ENCODE data around the gene HK1.

HK1 gene

DNA sequence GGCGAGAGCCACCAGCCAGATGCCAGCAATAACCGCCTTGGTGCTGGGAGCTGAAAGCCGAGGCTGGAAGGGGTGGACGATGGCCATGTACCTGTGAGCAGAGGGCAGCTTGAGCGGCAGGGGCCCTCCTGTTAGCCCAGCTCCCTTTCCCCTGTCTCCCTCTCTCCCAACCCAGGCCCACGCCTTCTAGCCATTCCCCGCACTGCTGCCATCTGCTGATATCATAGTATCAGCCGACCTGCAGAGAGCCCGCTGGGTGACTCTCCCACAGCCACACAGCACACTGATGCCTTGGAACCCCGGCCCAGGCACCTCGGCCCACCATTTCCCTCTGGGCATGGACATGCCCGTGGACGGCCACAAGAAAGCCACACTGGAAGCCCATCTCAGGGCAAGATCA, 136.8 kb downstream of the HK1 start:
- H3K27ac ChIP-seq (ENCODE audit: low read depth, low read length, poor library complexity, severe bottlenecking): no peak overlapping the region
- H3F3A ChIP-seq (ENCODE audit: insufficient read depth, low read length): no peaks in the 10 kb centered on the region
- H3K4me2 ChIP-seq (ENCODE audit: low read length): no peak overlapping the region
- H3K9me2 ChIP-seq (ENCODE audit: low read depth, low read length): no peaks in the 10 kb centered on the region
- no peak overlapping the region for H3K9ac ChIP-seq (ENCODE audit: low read length)
- H4K20me1 ChIP-seq (ENCODE audit: insufficient read depth, low read length): no peaks in the 10 kb centered on the region
- no peak overlapping the region for H2AFZ ChIP-seq (ENCODE audit: low read length)
- TF ChIP-seq, protein P1, sequence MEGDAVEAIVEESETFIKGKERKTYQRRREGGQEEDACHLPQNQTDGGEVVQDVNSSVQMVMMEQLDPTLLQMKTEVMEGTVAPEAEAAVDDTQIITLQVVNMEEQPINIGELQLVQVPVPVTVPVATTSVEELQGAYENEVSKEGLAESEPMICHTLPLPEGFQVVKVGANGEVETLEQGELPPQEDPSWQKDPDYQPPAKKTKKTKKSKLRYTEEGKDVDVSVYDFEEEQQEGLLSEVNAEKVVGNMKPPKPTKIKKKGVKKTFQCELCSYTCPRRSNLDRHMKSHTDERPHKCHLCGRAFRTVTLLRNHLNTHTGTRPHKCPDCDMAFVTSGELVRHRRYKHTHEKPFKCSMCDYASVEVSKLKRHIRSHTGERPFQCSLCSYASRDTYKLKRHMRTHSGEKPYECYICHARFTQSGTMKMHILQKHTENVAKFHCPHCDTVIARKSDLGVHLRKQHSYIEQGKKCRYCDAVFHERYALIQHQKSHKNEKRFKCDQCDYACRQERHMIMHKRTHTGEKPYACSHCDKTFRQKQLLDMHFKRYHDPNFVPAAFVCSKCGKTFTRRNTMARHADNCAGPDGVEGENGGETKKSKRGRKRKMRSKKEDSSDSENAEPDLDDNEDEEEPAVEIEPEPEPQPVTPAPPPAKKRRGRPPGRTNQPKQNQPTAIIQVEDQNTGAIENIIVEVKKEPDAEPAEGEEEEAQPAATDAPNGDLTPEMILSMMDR (IDR thresholded peaks at IDR 0.05; ENCODE audit: low read length): no peak
- TF ChIP-seq EZH2 (IDR thresholded peaks at IDR 0.05; ENCODE audit: borderline replicate concordance, low read length): no peak
- peaks cover 5% of the 10 kb centered on the region for H3K4me1 ChIP-seq (ENCODE audit: insufficient read depth, low read length, severe bottlenecking)
- no peaks in the 10 kb centered on the region for H3K79me2 ChIP-seq (ENCODE audit: insufficient read depth, low read length)
- H3K36me3 ChIP-seq (ENCODE audit: insufficient read depth, low read length): no peaks in the 10 kb centered on the region
- H3K4me3 ChIP-seq (ENCODE audit: low read depth, low read length, poor library complexity, severe bottlenecking): no peak overlapping the region
- no peaks in the 10 kb centered on the region for H3K9me3 ChIP-seq (ENCODE audit: low read length)
- peaks cover 6% of the 10 kb centered on the region; the same call in 1 of the 2 replicates for H3K27me3 ChIP-seq (ENCODE audit: insufficient read depth, low read length)

DNA sequence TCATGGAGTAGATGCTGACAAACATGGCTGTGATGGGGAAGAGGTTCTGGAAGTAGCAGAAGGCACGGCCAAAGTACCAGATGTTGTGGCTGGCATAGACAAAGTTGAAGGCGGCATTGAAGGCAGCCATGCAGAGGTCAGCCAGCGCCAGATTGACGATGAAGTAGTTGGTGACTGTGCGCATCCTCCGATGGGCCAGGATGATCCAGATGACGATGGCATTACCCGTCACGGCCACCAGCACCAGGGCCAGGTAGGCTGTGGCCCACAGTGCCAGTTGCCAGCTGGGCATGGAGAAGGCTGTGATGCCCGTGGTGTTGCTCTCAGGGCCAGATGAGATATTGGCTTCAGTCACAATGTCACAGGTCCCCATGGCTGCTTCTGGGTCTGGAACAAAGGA, 137.7 kb downstream of the HK1 start:
- H3K9ac ChIP-seq (ENCODE audit: low read length): no peak overlapping the region
- no peaks in the 10 kb centered on the region for H3K9me2 ChIP-seq (ENCODE audit: low read depth, low read length)
- no peaks in the 10 kb centered on the region for H3K4me1 ChIP-seq (ENCODE audit: insufficient read depth, low read length, severe bottlenecking)
- no peaks in the 10 kb centered on the region for H4K20me1 ChIP-seq (ENCODE audit: insufficient read depth, low read length)
- no peaks in the 10 kb centered on the region for H3F3A ChIP-seq (ENCODE audit: insufficient read depth, low read length)
- no peaks in the 10 kb centered on the region for H3K9me3 ChIP-seq (ENCODE audit: low read length)
- H3K27ac ChIP-seq (ENCODE audit: low read depth, low read length, poor library complexity, severe bottlenecking): no peak overlapping the region
- no peaks in the 10 kb centered on the region for H3K36me3 ChIP-seq (ENCODE audit: insufficient read depth, low read length)
- H3K4me3 ChIP-seq (ENCODE audit: low read depth, low read length, poor library complexity, severe bottlenecking): no peak overlapping the region
- TF ChIP-seq EZH2 (IDR thresholded peaks at IDR 0.05; ENCODE audit: borderline replicate concordance, low read length): no peak
- TF ChIP-seq, protein P1 (IDR thresholded peaks at IDR 0.05; ENCODE audit: low read length): no peak
- H3K79me2 ChIP-seq (ENCODE audit: insufficient read depth, low read length): no peaks in the 10 kb centered on the region
- no peak overlapping the region for H2AFZ ChIP-seq (ENCODE audit: low read length)
- peaks cover 6% of the 10 kb centered on the region; the same call in 1 of the 2 replicates for H3K27me3 ChIP-seq (ENCODE audit: insufficient read depth, low read length)
- no peak overlapping the region for H3K4me2 ChIP-seq (ENCODE audit: low read length)

DNA sequence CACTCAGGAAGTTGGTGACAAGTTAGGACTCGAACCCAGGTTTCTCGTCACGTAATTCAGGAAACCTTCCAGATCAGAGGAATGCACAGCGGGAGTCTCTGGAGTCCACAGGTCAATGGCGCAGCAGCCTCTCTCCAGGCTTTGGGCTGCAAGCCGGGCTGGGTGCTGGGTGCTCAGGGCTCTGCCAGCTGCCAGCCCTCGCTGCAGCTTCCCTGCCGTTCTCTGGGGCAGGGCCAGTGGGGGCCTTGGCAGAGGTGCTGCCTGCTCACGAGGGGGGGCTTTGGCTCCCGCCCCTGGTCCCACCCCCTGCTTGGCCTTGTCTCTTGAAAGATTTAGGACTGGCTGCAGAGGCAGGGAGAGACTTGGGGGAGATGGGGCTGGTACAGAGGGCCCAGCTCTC, 138.4 kb downstream of the HK1 start, which contains the start of gene TACR2:
Gene TACR2 (minus strand): TSS at position 224 of the 400 bp plus-strand sequence. CDS start 595 bp downstream, outside the sequence.
- no peaks in the 10 kb centered on the region for H4K20me1 ChIP-seq (ENCODE audit: insufficient read depth, low read length)
- no peak within 1 kb of the TSS for H3K4me3 ChIP-seq (ENCODE audit: low read depth, low read length, poor library complexity, severe bottlenecking)
- no peaks in the 10 kb centered on the region for H3K4me1 ChIP-seq (ENCODE audit: insufficient read depth, low read length, severe bottlenecking)
- no peaks in the 10 kb centered on the region for H3K36me3 ChIP-seq (ENCODE audit: insufficient read depth, low read length)
- no peak within 1 kb of the TSS for H3K4me2 ChIP-seq (ENCODE audit: low read length)
- H3K9ac ChIP-seq (ENCODE audit: low read length): no peak within 1 kb of the TSS
- H3K9me3 ChIP-seq (ENCODE audit: low read length): no peaks in the 10 kb centered on the region
- no peaks in the 10 kb centered on the region for H3F3A ChIP-seq (ENCODE audit: insufficient read depth, low read length)
- H3K27ac ChIP-seq (ENCODE audit: low read depth, low read length, poor library complexity, severe bottlenecking): no peak within 1 kb of the TSS
- H3K27me3 ChIP-seq (ENCODE audit: insufficient read depth, low read length): peaks cover 6% of the 10 kb centered on the region; the same call in 1 of the 2 replicates
- no peaks in the 10 kb centered on the region for H3K9me2 ChIP-seq (ENCODE audit: low read depth, low read length)
- no peak for TF ChIP-seq EZH2 (IDR thresholded peaks at IDR 0.05; ENCODE audit: borderline replicate concordance, low read length)
- TF ChIP-seq, protein P1 (IDR thresholded peaks at IDR 0.05; ENCODE audit: low read length): no peak
- H2AFZ ChIP-seq (ENCODE audit: low read length): no peak within 1 kb of the TSS
- H3K79me2 ChIP-seq (ENCODE audit: insufficient read depth, low read length): no peaks in the 10 kb centered on the region
